ENCODE data around the gene PRPSAP2. TPM values are rescaled to one million over a fixed set of nuclear protein-coding genes. Genes with fewer than 3 reads are reported as not detected.

The PRPSAP2 gene
- total and polyA plus RNA-seq, 2 of the 4 experiments (the other 2 are of a cell fraction): 22.9 to 28.1 TPM

DNA sequence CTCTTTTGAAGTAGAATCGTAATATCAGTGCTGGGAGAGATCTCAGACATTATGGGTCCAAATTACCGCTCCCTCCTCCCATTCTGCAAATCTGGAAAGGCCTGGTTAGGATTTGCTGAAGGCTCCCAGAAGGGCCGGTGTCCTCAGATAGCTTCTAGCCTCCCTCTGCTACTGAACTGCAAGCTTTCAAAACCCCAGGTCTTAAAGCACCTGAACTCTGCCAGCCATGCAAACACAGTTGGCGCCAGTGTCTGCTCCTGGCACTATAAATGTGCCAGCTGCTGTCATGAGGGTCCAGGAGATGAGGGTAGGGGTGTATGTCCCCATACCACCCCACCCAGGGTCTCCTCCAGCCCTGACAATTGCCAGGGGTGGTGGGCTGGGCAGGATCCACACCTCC lies 118.3 kb downstream of the PRPSAP2 start:
- no CpG with 5 or more reads among the region's 4 CpGs for WGBS, 2 experiments (ENCODE audit: extremely low coverage in 2 of 2, insufficient read length in 1 of 2)

More for the DNA sequence above, 118.3 kb downstream of the PRPSAP2 start:
- Histone ChIP-seq H2BK15ac (ENCODE audit: low read depth, low read length) (no peak overlapping the region), H4K20me1 (ENCODE audit: insufficient read depth, low read length) (no peaks in the 10 kb centered on the region), H2BK120ac (ENCODE audit: low read depth, low read length) (no peak overlapping the region), H3K9ac (ENCODE audit: low read depth, low read length) (no peak overlapping the region), H3K4me1 (ENCODE audit: control insufficient read depth, insufficient read depth, low read length) (peaks cover 4% of the 10 kb centered on the region), H3K9me3 (ENCODE audit: control insufficient read depth, insufficient read depth, low read length) (no peaks in the 10 kb centered on the region), H3K27me3 (ENCODE audit: control insufficient read depth, insufficient read depth, low read length) (no peaks in the 10 kb centered on the region), H3K79me1 (ENCODE audit: low read depth in 1 of 2, low read length in 2 of 2) (peaks cover 16 to 37% of the 10 kb centered on the region in 2 experiments), H2BK5ac (ENCODE audit: low read depth, low read length, poor library complexity, severe bottlenecking) (no peak overlapping the region), H4K91ac (ENCODE audit: insufficient read depth, low read depth, low read length) (no peak overlapping the region), H3K4me3 (ENCODE audit: insufficient read depth, low read depth, low read length) (no peak overlapping the region), H3K23ac (ENCODE audit: low read depth, low read length) (no peak overlapping the region), H2AK5ac (ENCODE audit: low read depth, low read length) (no peak overlapping the region), H2AFZ (replicated peaks; ENCODE audit: low read length, poor library complexity) (no peak overlapping the region), H3K56ac (ENCODE audit: extremely low read depth, insufficient read depth, low read length) (no peak overlapping the region), H3K14ac (replicated peaks; ENCODE audit: low read depth, low read length) (no peak overlapping the region), H3K4me2 (ENCODE audit: low read depth, low read length) (no peak overlapping the region), H4K5ac (ENCODE audit: low read depth, low read length) (no peak overlapping the region), H2BK20ac (ENCODE audit: low read depth, low read length) (no peak overlapping the region), H3K36me3 (ENCODE audit: control insufficient read depth, insufficient read depth, low read length) (peaks cover 45% of the 10 kb centered on the region), H3K9me1 (ENCODE audit: insufficient read depth, low read length) (peaks cover 5% of the 10 kb centered on the region; the same call in 1 of the 2 replicates), H3K27ac (ENCODE audit: insufficient read depth, low read length) (no peak overlapping the region), H3K4ac (ENCODE audit: low read depth, low read length) (no peak overlapping the region), H4K8ac (ENCODE audit: low read depth in 2 of 2, low read length in 2 of 2) (no peak overlapping the region), H2AK9ac (replicated peaks; ENCODE audit: low read depth, low read length, poor library complexity) (no peak overlapping the region), H3K18ac (ENCODE audit: low read depth, low read length) (no peak overlapping the region)
- dilution Hi-C loops (cut with HindIII; ENCODE audit: low sequenced_read_pairs, unreplicated experiment) (no loop called here), in situ Hi-C loops (cut with MboI; ENCODE audit: low sequenced_read_pairs) (no loop called here), intact Hi-C loops (cut with micrococcal nuclease) (no loop called here)
- TF ChIP-seq MXI1 (IDR thresholded peaks at IDR 0.05; ENCODE audit: borderline replicate concordance, low read depth, low read length) (no peak), NFE2L2 (IDR thresholded peaks at IDR 0.05; ENCODE audit: low read depth, low read length) (no peak), RCOR1 (IDR thresholded peaks at IDR 0.05; ENCODE audit: insufficient replicate concordance, low read length) (no peak), CEBPB (IDR thresholded peaks at IDR 0.05; ENCODE audit: low read depth, low read length) (no peak), CHD1 (IDR thresholded peaks at IDR 0.05; ENCODE audit: low read depth, low read length) (no peak), MAZ (IDR thresholded peaks at IDR 0.05; ENCODE audit: borderline replicate concordance, low read depth, low read length) (no peak), BHLHE40 (IDR thresholded peaks at IDR 0.05; ENCODE audit: low read depth, low read length) (no peak), RAD21 (IDR thresholded peaks at IDR 0.05; ENCODE audit: low read length) (no peak), FOS (IDR thresholded peaks at IDR 0.05; ENCODE audit: low read depth, low read length) (no peak), MAFK (IDR thresholded peaks at IDR 0.05; ENCODE audit: low read depth, low read length) (no peak), RFX5 (IDR thresholded peaks at IDR 0.05; ENCODE audit: low read depth, low read length) (no peak), POLR2A (IDR thresholded peaks at IDR 0.05; ENCODE audit: low read depth, low read length) (no peak), SMC3 (IDR thresholded peaks at IDR 0.05; ENCODE audit: low read depth, low read length) (no peak)
- TF ChIP-seq, protein P1, sequence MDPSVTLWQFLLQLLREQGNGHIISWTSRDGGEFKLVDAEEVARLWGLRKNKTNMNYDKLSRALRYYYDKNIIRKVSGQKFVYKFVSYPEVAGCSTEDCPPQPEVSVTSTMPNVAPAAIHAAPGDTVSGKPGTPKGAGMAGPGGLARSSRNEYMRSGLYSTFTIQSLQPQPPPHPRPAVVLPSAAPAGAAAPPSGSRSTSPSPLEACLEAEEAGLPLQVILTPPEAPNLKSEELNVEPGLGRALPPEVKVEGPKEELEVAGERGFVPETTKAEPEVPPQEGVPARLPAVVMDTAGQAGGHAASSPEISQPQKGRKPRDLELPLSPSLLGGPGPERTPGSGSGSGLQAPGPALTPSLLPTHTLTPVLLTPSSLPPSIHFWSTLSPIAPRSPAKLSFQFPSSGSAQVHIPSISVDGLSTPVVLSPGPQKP (IDR thresholded peaks at IDR 0.05; ENCODE audit: borderline replicate concordance, low read depth, low read length): no peak
- TF ChIP-seq, protein P2, sequence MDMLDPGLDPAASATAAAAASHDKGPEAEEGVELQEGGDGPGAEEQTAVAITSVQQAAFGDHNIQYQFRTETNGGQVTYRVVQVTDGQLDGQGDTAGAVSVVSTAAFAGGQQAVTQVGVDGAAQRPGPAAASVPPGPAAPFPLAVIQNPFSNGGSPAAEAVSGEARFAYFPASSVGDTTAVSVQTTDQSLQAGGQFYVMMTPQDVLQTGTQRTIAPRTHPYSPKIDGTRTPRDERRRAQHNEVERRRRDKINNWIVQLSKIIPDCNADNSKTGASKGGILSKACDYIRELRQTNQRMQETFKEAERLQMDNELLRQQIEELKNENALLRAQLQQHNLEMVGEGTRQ (IDR thresholded peaks at IDR 0.05; ENCODE audit: low read depth, low read length): no peak
- TF ChIP-seq, protein P3, sequence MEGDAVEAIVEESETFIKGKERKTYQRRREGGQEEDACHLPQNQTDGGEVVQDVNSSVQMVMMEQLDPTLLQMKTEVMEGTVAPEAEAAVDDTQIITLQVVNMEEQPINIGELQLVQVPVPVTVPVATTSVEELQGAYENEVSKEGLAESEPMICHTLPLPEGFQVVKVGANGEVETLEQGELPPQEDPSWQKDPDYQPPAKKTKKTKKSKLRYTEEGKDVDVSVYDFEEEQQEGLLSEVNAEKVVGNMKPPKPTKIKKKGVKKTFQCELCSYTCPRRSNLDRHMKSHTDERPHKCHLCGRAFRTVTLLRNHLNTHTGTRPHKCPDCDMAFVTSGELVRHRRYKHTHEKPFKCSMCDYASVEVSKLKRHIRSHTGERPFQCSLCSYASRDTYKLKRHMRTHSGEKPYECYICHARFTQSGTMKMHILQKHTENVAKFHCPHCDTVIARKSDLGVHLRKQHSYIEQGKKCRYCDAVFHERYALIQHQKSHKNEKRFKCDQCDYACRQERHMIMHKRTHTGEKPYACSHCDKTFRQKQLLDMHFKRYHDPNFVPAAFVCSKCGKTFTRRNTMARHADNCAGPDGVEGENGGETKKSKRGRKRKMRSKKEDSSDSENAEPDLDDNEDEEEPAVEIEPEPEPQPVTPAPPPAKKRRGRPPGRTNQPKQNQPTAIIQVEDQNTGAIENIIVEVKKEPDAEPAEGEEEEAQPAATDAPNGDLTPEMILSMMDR (conservative IDR thresholded peaks at IDR 0.05; ENCODE audit: low read depth, low read length): no peak
- ChIA-PET POLR2A (ENCODE audit: unreplicated experiment) (no interaction called here), CTCF (no interaction called here)
- no peak for ATAC-seq (ENCODE audit: low read depth)
- no TSS peak for BruUV-seq (replicated peaks)
- no peak for DNase-seq
